Stimulated activated CD4-positive, alpha-beta T cell treated with anti-CD3 and anti-CD28 coated beads, Interleukin-4, amount 100 ng/mL, for 4 hours (primary cell): ENCODE results near the gene ADGRG4.

ENCODE experiments used
- DNase-seq, 2 experiments: peaks; one replicate each; pipeline ENCODE4 v3.0.0-alpha.2; 2020

The ADGRG4 gene

DNA sequence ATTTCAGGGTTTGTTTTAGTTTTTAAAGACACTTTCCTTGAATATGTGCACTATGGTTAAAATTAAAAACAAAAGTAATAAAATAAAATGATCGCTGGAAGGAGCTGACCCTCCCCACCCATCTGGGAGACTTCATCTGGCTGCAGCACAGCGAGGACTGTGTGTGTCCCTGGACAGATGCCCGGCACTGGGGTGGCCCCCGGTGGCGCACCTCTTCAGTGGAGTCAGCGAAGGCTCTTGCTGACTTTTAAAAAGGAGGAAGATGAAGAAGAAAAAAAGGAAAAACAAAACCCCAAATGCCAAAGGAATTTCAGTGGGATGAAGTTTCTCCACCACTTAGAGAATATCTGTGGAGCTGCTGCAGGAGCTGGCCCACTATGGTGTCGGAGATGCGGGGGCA, 5.4 kb upstream of the ADGRG4 start:
- no peak for DNase-seq

DNA sequence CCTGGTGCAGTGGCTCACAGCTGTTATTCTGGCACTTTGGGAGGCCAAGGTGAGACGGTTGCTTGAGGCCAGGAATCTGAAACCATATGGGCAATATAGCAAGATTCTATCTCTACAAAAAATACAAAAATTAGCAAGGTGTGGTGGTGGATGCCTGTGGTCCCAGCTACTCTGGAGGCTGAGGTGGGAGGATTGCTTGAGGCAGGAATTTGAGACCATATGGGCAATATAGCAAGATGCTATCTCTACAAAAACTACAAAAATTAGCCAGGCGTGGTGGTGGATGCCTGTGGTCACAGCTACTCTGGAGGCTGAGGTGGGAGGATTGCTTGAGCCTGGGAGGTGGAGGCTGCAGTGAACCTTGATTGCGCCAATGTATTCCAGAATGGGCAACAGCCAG, 2.3 kb downstream of the ADGRG4 start:
- DNase-seq: no peak

DNA sequence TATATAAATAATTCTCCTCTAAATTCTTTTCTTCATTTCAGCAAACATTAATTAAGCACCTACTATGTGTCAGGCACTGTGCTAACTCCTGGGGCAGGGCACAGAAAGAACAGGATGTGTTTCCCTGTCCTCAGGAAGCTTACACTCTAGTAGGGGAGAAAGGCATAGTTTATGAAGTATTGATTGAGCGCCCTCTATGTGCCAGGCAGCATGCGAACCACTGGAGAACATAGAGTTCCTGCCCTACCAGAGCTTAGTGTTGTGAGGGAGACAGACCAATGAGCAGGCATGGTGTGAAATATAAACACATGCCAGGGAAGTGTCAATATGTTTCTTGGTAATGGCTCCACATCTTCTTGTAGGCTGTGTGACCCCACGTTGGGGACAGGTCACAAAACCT, 3.7 kb downstream of the ADGRG4 start:
- no peak for DNase-seq

GRCh38 chrX:136306182-136306581, 5.4 kb downstream of the ADGRG4 start:
- DNase-seq: no peak

DNA sequence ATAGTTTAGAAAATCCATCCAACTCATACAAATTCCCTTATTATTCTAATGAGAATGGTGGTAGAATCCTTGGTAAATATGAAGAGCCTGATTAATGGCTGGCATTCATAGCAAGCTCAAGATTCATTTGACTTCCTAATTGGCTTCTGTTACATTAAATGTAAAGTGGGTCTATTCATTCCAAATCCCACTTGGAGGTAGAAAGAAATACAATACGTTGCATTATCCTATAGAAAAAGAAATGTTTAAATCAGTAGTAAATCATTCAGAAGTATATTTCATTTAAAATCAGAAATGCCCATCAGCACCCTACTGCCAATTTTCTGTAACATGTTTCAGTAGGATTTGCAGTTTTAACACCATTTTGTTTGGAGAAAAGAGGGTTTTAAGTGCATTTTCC, 6.7 kb downstream of the ADGRG4 start:
- DNase-seq: no peak

DNA sequence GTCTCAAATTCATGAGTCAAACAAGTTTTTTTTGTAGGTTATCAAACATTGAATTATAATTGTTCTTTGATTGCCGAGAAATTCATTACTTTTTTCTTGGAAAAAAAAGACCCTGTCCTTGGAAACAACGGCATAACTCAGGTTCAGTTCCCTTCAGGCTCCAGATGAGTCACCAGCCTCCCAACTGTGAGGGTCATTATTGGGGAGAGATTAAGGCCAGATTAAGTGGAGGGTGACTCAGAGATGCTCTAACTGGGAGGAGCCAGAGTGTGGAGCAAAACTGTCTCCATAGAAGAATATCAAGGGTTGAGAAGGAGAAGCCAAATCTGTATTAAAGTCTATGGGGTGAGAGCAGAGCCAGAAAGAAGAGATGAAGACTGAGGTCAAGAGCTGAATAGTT, 9.6 kb downstream of the ADGRG4 start:
- no peak for DNase-seq

DNA sequence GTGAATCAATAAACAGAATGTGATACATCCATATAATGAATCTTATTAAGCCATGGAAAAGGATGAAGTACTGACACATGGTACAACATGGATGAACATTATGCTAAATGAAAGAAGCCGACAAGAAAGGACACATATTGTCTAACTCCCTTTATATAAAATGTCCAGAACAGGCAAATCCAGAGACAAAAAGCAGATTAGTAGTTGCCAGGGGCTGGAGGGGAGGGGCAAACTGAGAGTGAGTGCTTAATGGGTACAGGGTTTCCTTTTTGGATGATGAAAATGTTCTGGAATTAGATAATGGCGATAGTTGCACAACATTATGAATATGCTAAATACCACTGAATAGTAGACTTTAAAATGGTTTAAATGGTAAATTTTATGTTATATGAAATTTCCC, 17.4 kb downstream of the ADGRG4 start:
- no peak for DNase-seq

DNA sequence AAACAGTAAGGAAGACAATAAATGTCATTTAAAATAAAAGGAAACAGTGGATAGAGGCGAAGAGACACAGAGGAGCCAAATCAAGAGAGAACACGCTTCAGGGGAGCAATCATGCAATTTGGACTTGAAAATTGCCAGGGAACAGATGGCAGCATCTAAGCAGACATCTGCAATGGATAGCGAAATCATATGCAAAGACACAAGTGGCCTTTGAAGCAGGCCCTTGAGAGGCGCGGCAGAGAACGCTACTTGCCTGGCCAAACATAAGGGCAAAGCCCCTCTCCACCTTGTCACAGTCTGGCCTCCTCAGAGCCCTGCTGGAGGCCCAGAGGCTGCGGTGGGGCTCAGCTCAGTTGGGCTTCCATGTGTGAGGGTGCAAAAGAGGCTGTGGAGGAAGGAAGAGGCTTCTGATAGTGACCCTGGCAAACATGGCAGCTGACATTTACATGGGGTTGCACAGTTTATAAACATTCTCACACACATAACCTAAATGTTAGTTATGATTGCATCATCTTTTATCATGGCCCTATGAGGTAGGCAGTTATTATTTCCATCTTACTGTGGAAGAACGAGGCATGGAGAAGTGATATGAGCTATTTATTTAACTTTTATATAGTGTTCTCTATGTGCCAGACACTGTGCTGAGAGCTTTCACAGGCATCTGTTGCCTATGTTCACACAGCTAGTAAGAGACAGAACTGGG, 18.3 kb downstream of the ADGRG4 start:
- DNase-seq: no peak

- no peak for DNase-seq
Observed at GRCh38 chrX:136319600-136319999, 18.8 kb downstream of the ADGRG4 start.

- DNase-seq: no peak
Observed at GRCh38 chrX:136321532-136321931, 20.8 kb downstream of the ADGRG4 start.

DNA sequence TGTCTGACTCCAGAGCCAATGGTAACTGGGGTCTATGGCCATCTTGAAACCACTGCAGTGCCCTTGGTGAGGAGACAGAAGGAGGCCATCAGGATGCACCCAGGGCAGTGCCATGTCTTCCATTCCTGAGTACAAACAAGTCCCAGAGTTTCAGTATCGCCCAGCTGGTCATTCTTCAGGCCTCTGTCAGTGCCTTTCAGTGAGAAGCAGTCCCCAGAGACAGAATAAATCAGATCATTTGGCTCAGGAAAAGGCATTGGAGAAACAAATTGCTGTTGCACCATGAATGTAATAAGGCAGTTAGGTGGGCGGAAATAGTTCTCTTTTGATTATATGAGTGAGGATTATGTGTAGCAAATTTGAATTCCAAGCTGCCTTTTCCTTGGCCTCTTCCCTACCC, 21.3 kb downstream of the ADGRG4 start:
- no peak for DNase-seq

GRCh38 chrX:136325377-136325776, 24.6 kb downstream of the ADGRG4 start:
- DNase-seq: no peak

GRCh38 chrX:136328933-136329332, 28.2 kb downstream of the ADGRG4 start:
- no peak for DNase-seq

- DNase-seq: no peak
Observed at GRCh38 chrX:136336623-136337022, 35.9 kb downstream of the ADGRG4 start.

GRCh38 chrX:136339702-136340101, 38.9 kb downstream of the ADGRG4 start:
- DNase-seq: no peak

DNA sequence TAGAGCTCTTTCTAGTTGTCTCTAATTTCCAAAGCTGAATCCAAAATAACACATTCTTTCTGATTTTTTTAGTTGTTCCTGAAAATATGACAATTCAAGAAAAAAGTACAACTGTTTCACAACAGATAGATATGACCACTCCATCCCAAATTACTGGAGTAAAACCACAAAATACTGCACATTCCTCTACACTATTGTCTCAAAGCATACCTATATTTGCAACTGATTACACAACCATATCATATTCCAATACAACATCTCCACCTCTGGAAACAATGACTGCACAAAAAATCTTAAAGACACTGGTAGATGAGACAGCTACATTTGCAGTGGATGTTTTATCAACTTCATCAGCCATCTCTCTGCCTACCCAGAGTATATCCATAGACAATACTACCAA, 43.6 kb downstream of the ADGRG4 start:
- no peak for DNase-seq

GRCh38 chrX:136346506-136346905, 45.7 kb downstream of the ADGRG4 start:
- DNase-seq: no peak

DNA sequence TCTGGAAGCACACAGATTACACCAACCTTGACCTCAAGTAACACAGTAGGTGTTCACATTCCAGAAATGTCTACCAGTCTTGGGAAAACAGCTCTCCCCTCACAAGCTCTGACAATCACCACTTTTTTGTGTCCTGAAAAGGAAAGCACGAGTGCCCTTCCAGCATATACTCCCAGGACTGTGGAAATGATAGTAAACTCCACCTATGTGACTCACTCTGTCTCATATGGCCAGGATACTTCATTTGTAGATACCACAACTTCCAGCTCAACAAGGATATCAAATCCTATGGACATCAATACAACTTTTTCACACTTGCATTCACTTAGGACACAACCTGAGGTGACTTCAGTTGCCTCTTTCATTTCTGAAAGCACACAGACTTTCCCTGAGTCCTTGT, 46.9 kb downstream of the ADGRG4 start:
- DNase-seq: no peak

- no peak for DNase-seq
Observed at GRCh38 chrX:136353526-136354093, 52.8 kb downstream of the ADGRG4 start.

- no peak for DNase-seq
Observed at GRCh38 chrX:136354201-136354600, 53.4 kb downstream of the ADGRG4 start.

DNA sequence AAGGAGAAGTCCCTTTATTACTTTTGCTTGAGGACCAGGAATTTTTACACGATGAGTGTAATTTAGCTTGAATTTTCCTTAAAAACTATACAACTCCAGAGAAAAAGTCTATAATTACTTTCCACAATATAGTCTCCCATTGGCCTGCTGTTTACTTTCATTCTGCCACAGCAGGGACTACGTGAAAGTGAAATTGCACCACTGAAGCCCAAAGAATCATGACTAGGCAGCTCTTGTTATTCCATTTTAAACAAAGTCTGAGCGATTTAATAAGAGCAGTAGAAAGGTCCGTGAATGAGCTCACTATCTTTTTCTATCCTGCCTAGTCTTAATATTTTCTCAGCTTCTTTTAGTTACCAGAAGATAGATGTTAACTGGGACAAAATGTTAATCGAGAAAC, 68.6 kb downstream of the ADGRG4 start:
- DNase-seq: no peak

- DNase-seq: no peak
Observed at GRCh38 chrX:136376713-136377112, 76.0 kb downstream of the ADGRG4 start.

DNA sequence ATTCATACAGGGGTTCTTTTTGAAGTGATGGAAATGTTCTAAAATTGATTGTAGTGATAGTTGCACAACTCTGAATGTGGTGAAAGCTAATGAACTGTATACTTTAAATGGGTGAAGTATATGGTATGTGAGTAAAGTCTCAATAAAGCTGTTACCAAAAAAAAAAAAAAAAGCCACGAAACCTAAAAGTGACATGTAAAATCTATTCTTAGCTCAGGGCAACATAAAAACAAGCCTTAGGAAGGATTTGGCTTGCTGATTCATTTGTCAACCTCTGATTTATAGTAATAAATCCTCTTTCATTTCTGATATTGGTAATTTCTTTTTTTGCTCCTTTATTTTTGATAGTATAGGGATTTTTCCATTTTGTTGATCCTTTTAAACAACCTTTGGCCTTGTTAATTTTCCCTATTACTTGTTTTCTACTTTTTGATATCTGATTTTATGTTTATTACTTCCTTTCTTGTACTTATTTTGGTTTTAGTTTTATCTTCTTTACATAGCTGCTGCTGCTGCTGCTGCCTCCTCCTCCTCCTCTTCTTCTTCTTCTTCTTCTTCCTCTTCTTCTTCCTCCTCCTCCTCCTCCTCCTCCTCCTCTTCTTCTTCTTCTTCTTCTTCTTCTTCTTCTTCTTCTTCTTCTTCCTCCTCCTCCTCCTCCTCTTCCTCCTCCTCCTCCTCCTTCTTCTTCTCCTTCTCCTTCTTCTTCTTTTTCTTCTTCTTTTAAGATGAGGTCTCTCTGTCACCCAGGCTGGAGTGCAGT, 79.4 kb downstream of the ADGRG4 start:
- no peak for DNase-seq

DNA sequence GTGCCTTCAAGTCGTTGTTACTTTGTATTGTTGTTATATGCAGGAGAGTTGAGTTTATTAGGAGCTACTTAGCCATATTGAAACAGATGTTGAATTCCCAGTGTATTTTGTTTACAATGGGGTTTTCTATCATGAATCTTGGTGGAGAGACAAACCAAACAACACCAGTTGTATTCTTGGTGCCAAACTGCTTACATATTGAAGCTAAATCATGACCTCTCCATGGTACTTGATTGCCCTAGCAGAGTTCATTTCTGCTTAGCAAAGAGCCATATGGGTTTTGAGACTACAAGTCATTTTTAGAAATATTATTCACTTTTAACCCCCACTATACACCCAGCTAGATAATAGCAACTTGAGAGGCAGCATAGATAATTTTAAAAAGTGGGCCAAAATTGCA, 85.4 kb downstream of the ADGRG4 start:
- no peak for DNase-seq
